ENCODE data around the gene PPP2R5B. TPM values are rescaled to one million over a fixed set of nuclear protein-coding genes. Genes with fewer than 3 reads are reported as not detected.

Gene PPP2R5B
- total RNA-seq, 1 experiment from 2014 or later, result 1.8 TPM

- H3K27me3 ChIP-seq (ENCODE audit: low read length), result no peaks in the 10 kb centered on the region
- H3K9me3 ChIP-seq (ENCODE audit: low read length), result no peaks in the 10 kb centered on the region
- H3K4me3 ChIP-seq (ENCODE audit: low read length), result no peak overlapping the region
- no peaks in the 10 kb centered on the region for H3K36me3 ChIP-seq (ENCODE audit: insufficient read depth, low read length)
- no peak overlapping the region for H2AFZ ChIP-seq (ENCODE audit: low read length)
- H3K9ac ChIP-seq (ENCODE audit: low read length), result no peak overlapping the region
- H3K9me2 ChIP-seq (replicated peaks; ENCODE audit: insufficient read depth, low read length), result no peaks in the 10 kb centered on the region
- DNase-seq, result no peak
- H3K4me2 ChIP-seq (ENCODE audit: low read depth, low read length, poor library complexity, severe bottlenecking), result no peak overlapping the region
- no peaks in the 10 kb centered on the region for H4K20me1 ChIP-seq (ENCODE audit: insufficient read depth, low read depth, low read length)
- H3K4me1 ChIP-seq (ENCODE audit: low read length), result no peaks in the 10 kb centered on the region
- H3K27ac ChIP-seq (ENCODE audit: low read length), result no peak overlapping the region
- no peaks in the 10 kb centered on the region for H3K79me2 ChIP-seq (ENCODE audit: low read length)
These were observed 18.2 kb upstream of the PPP2R5B start for GRCh38 chr11:64906314-64906635.

GRCh38 chr11:64908766-64909165 is 15.7 kb upstream of the PPP2R5B start:
- Histone ChIP-seq H2AFZ (ENCODE audit: low read length) (no peak overlapping the region), H3K36me3 (ENCODE audit: insufficient read depth, low read length) (peaks cover 4% of the 10 kb centered on the region; the same call in 1 of the 2 replicates), H3K27me3 (ENCODE audit: low read length) (no peaks in the 10 kb centered on the region), H3K79me2 (ENCODE audit: low read length) (no peaks in the 10 kb centered on the region), H3K4me2 (ENCODE audit: low read depth, low read length, poor library complexity, severe bottlenecking) (no peak overlapping the region), H3K9me2 (replicated peaks; ENCODE audit: insufficient read depth, low read length) (no peaks in the 10 kb centered on the region), H4K20me1 (ENCODE audit: insufficient read depth, low read depth, low read length) (no peaks in the 10 kb centered on the region), H3K4me1 (ENCODE audit: low read length) (no peaks in the 10 kb centered on the region), H3K27ac (ENCODE audit: low read length) (no peak overlapping the region), H3K9me3 (ENCODE audit: low read length) (no peaks in the 10 kb centered on the region), H3K9ac (ENCODE audit: low read length) (no peak overlapping the region), H3K4me3 (ENCODE audit: low read length) (no peak overlapping the region)
- no peak for DNase-seq

- H3K4me2 ChIP-seq (ENCODE audit: low read depth, low read length, poor library complexity, severe bottlenecking), result no peak overlapping the region
- H3K79me2 ChIP-seq (ENCODE audit: low read length), result no peaks in the 10 kb centered on the region
- peaks cover 4% of the 10 kb centered on the region; the same call in 1 of the 2 replicates for H3K36me3 ChIP-seq (ENCODE audit: insufficient read depth, low read length)
- no peak overlapping the region for H3K9ac ChIP-seq (ENCODE audit: low read length)
- no peaks in the 10 kb centered on the region for H4K20me1 ChIP-seq (ENCODE audit: insufficient read depth, low read depth, low read length)
- H2AFZ ChIP-seq (ENCODE audit: low read length), result no peak overlapping the region
- no peaks in the 10 kb centered on the region for H3K27me3 ChIP-seq (ENCODE audit: low read length)
- no peak overlapping the region for H3K4me3 ChIP-seq (ENCODE audit: low read length)
- H3K9me3 ChIP-seq (ENCODE audit: low read length), result no peaks in the 10 kb centered on the region
- DNase-seq, result no peak
- H3K27ac ChIP-seq (ENCODE audit: low read length), result no peak overlapping the region
- no peaks in the 10 kb centered on the region for H3K4me1 ChIP-seq (ENCODE audit: low read length)
- H3K9me2 ChIP-seq (replicated peaks; ENCODE audit: insufficient read depth, low read length), result no peaks in the 10 kb centered on the region
These were observed 14.7 kb upstream of the PPP2R5B start for GRCh38 chr11:64909653-64910343.

- no peaks in the 10 kb centered on the region for H4K20me1 ChIP-seq (ENCODE audit: insufficient read depth, low read depth, low read length)
- no peaks in the 10 kb centered on the region for H3K27me3 ChIP-seq (ENCODE audit: low read length)
- no peak overlapping the region for H3K9ac ChIP-seq (ENCODE audit: low read length)
- H3K4me1 ChIP-seq (ENCODE audit: low read length), result peaks cover 6% of the 10 kb centered on the region
- no peak for DNase-seq
- H3K27ac ChIP-seq (ENCODE audit: low read length), result no peak overlapping the region
- no peak overlapping the region for H2AFZ ChIP-seq (ENCODE audit: low read length)
- H3K4me2 ChIP-seq (ENCODE audit: low read depth, low read length, poor library complexity, severe bottlenecking), result no peak overlapping the region
- peaks cover 8% of the 10 kb centered on the region for H3K79me2 ChIP-seq (ENCODE audit: low read length)
- peaks cover 4% of the 10 kb centered on the region; the same call in 1 of the 2 replicates for H3K36me3 ChIP-seq (ENCODE audit: insufficient read depth, low read length)
- H3K4me3 ChIP-seq (ENCODE audit: low read length), result no peak overlapping the region
- no peaks in the 10 kb centered on the region for H3K9me2 ChIP-seq (replicated peaks; ENCODE audit: insufficient read depth, low read length)
- no peaks in the 10 kb centered on the region for H3K9me3 ChIP-seq (ENCODE audit: low read length)
These were observed 13.9 kb upstream of the PPP2R5B start for GRCh38 chr11:64910451-64911093.

GRCh38 chr11:64911142-64911541 is 13.3 kb upstream of the PPP2R5B start:
- Histone ChIP-seq H3K4me2 (ENCODE audit: low read depth, low read length, poor library complexity, severe bottlenecking) (no peak overlapping the region), H4K20me1 (ENCODE audit: insufficient read depth, low read depth, low read length) (no peaks in the 10 kb centered on the region), H2AFZ (ENCODE audit: low read length) (no peak overlapping the region), H3K9me2 (replicated peaks; ENCODE audit: insufficient read depth, low read length) (no peaks in the 10 kb centered on the region), H3K27me3 (ENCODE audit: low read length) (no peaks in the 10 kb centered on the region), H3K9ac (ENCODE audit: low read length) (no peak overlapping the region), H3K27ac (ENCODE audit: low read length) (no peak overlapping the region), H3K79me2 (ENCODE audit: low read length) (peaks cover 13% of the 10 kb centered on the region), H3K36me3 (ENCODE audit: insufficient read depth, low read length) (peaks cover 4% of the 10 kb centered on the region; the same call in 1 of the 2 replicates), H3K4me1 (ENCODE audit: low read length) (peaks cover 12% of the 10 kb centered on the region), H3K4me3 (ENCODE audit: low read length) (no peak overlapping the region), H3K9me3 (ENCODE audit: low read length) (no peaks in the 10 kb centered on the region)
- DNase-seq, result no peak

- Histone ChIP-seq H3K4me1 (ENCODE audit: low read length) (peaks cover 13% of the 10 kb centered on the region), H3K9me2 (replicated peaks; ENCODE audit: insufficient read depth, low read length) (no peaks in the 10 kb centered on the region), H3K9me3 (ENCODE audit: low read length) (no peaks in the 10 kb centered on the region), H3K79me2 (ENCODE audit: low read length) (peaks cover 19% of the 10 kb centered on the region), H3K36me3 (ENCODE audit: insufficient read depth, low read length) (peaks cover 4% of the 10 kb centered on the region; the same call in 1 of the 2 replicates), H2AFZ (ENCODE audit: low read length) (no peak overlapping the region), H3K4me2 (ENCODE audit: low read depth, low read length, poor library complexity, severe bottlenecking) (no peak overlapping the region), H3K27ac (ENCODE audit: low read length) (no peak overlapping the region), H3K27me3 (ENCODE audit: low read length) (no peaks in the 10 kb centered on the region), H3K4me3 (ENCODE audit: low read length) (no peak overlapping the region), H3K9ac (ENCODE audit: low read length) (no peak overlapping the region), H4K20me1 (ENCODE audit: insufficient read depth, low read depth, low read length) (no peaks in the 10 kb centered on the region)
- DNase-seq, result no peak
These were observed 12.8 kb upstream of the PPP2R5B start for GRCh38 chr11:64911689-64912088.

- Histone ChIP-seq H3K4me1 (ENCODE audit: low read length) (peaks cover 21% of the 10 kb centered on the region), H2AFZ (ENCODE audit: low read length) (no peak overlapping the region), H4K20me1 (ENCODE audit: insufficient read depth, low read depth, low read length) (no peaks in the 10 kb centered on the region), H3K4me2 (ENCODE audit: low read depth, low read length, poor library complexity, severe bottlenecking) (no peak overlapping the region), H3K27me3 (ENCODE audit: low read length) (no peaks in the 10 kb centered on the region), H3K9me2 (replicated peaks; ENCODE audit: insufficient read depth, low read length) (no peaks in the 10 kb centered on the region), H3K9me3 (ENCODE audit: low read length) (no peaks in the 10 kb centered on the region), H3K27ac (ENCODE audit: low read length) (no peak overlapping the region), H3K36me3 (ENCODE audit: insufficient read depth, low read length) (peaks cover 4% of the 10 kb centered on the region; the same call in 1 of the 2 replicates), H3K4me3 (ENCODE audit: low read length) (no peak overlapping the region), H3K79me2 (ENCODE audit: low read length) (peaks cover 21% of the 10 kb centered on the region), H3K9ac (ENCODE audit: low read length) (no peak overlapping the region)
- no peak for DNase-seq
These were observed 11.2 kb upstream of the PPP2R5B start for GRCh38 chr11:64913171-64913727.

- Histone ChIP-seq H3K9ac (ENCODE audit: low read length) (no peak overlapping the region), H3K4me3 (ENCODE audit: low read length) (no peak overlapping the region), H4K20me1 (ENCODE audit: insufficient read depth, low read depth, low read length) (no peaks in the 10 kb centered on the region), H3K4me2 (ENCODE audit: low read depth, low read length, poor library complexity, severe bottlenecking) (no peak overlapping the region), H2AFZ (ENCODE audit: low read length) (no peak overlapping the region), H3K27ac (ENCODE audit: low read length) (no peak overlapping the region), H3K4me1 (ENCODE audit: low read length) (peaks cover 26% of the 10 kb centered on the region), H3K79me2 (ENCODE audit: low read length) (peaks cover 21% of the 10 kb centered on the region), H3K9me2 (replicated peaks; ENCODE audit: insufficient read depth, low read length) (no peaks in the 10 kb centered on the region), H3K27me3 (ENCODE audit: low read length) (no peaks in the 10 kb centered on the region), H3K36me3 (ENCODE audit: insufficient read depth, low read length) (peaks cover 4% of the 10 kb centered on the region; the same call in 1 of the 2 replicates), H3K9me3 (ENCODE audit: low read length) (no peaks in the 10 kb centered on the region)
- no peak for DNase-seq
These were observed 10.4 kb upstream of the PPP2R5B start for GRCh38 chr11:64914123-64914522.
